Stomach (tissue), 9 donors: ENCODE results near the gene HSPA12A. TPM values are rescaled to one million over a fixed set of nuclear protein-coding genes. Genes with fewer than 3 reads are reported as not detected.

ENCODE experiments used
- DNase-seq, 2 donors: peaks; one replicate each; pipeline versions ENCODE4 v3.0.0 to v3.0.0-alpha.2; 2013 to 2019
- H3K27ac ChIP-seq, 5 donors: fragments of 200-600 bp in 4 of 5; sonication (generic) in 4 of 5; one replicate each; pipeline ENCODE4 v1.5.1; 2013 to 2019; ENCODE audit warnings: mild to moderate bottlenecking in 1 of 5, moderate library complexity in 1 of 5
- H3K27me3 ChIP-seq, 3 donors: fragments of 200-600 bp; sonication (generic); one replicate each; pipeline ENCODE4 v1.5.1; 2017 to 2019; ENCODE audit warnings: mixed run types in 1 of 3
- H3K36me3 ChIP-seq, 4 donors: fragments of 200-600 bp; sonication (generic); 1 replicate in 3 of 4; 2 replicates in 1 of 4; pipeline ENCODE4 v1.5.1; 2016 to 2019
- H3K4me1 ChIP-seq, 4 donors: fragments of 200-600 bp; sonication (generic); one replicate each; pipeline ENCODE4 v1.5.1; 2016 to 2019
- H3K4me3 ChIP-seq, 4 donors: fragments of 200-600 bp; sonication (generic) in 3 of 4; one replicate each; pipeline ENCODE4 v1.5.1; 2016 to 2019; ENCODE audit warnings: mild to moderate bottlenecking in 1 of 4
- H3K9me3 ChIP-seq, 4 donors: fragments of 200-600 bp; sonication (generic); one replicate each; pipeline ENCODE4 v1.5.1; 2016 to 2019
- EP300 ChIP-seq: sonication (generic); formaldehyde crosslinking; IDR thresholded peaks from one replicate; pipeline ENCODE4 v1.6.1; 2017; ENCODE audit warnings: antibody characterized with exemption
- POLR2A ChIP-seq, 4 donors: fragments of 450-650 bp; IDR thresholded peaks; one replicate each; pipeline ENCODE4 v1.6.1; 2016; ENCODE audit warnings: antibody characterized with exemption in 4 of 4, control low read depth in 2 of 4, mild to moderate bottlenecking in 1 of 4, moderate library complexity in 1 of 4
- POLR2AphosphoS5 ChIP-seq, 3 donors: sonication (generic); formaldehyde crosslinking; IDR thresholded peaks; one replicate each; pipeline ENCODE4 v1.6.1; 2016; ENCODE audit warnings: antibody characterized with exemption in 3 of 3
- WGBS, 5 donors: extraction: QIAGEN DNeasy Blood & Tissue Kit in 3 of 5; methylation state at CpG; one replicate each; pipeline versions ENCODE4 v1.1.5 to v1.1.7; 2013 to 2018; 5-methylcytosine and 5-hydroxymethylcytosine counted together
- intact Hi-C: fragments of 100-400 bp; cut with DNase I; formaldehyde crosslinking; loops from one replicate; pipeline ENCODE4 v1.15.1; 2023; ENCODE audit warnings: low total_unique reads
- polyA plus RNA-seq, 3 donors: library from polyadenylated mRNA; stranded (reverse); fragments of 200-250 nt; gene quantifications; one replicate each; pipeline ENCODE4 v1.2.3, GENCODE V29; 2013
- total RNA-seq, 5 donors: library from RNA; depleted of rRNA; stranded (reverse); fragments of >200 nt; gene quantifications; one replicate each; pipeline versions ENCODE4 v1.1.0 to v1.2.3, GENCODE V29; 2014 to 2016
- TF ChIP-seq, protein P1 (sequence below), 7 experiments: fragments of 450-650 bp in 4 of 7; fragments of 200-600 bp in 3 of 7; sonication (generic) in 3 of 7; IDR thresholded peaks; one replicate each; pipeline ENCODE4 v1.5.1; 2016 to 2019; ENCODE audit warnings: antibody characterized with exemption in 7 of 7, control low read depth in 2 of 7, mild to moderate bottlenecking in 1 of 7
- donor health status: healthy with polysubstance abuse.
- donor health status: Bipolar disorder and iron deficiency.
- donor health status: healthy.

HSPA12A gene
- total and polyA plus RNA-seq, 8 donors = 2.0 to 25.5 (median 4.1) TPM

GRCh38 chr10:116674901-116675423, 67.4 kb downstream of the HSPA12A start:
- TF ChIP-seq, protein P1, sequence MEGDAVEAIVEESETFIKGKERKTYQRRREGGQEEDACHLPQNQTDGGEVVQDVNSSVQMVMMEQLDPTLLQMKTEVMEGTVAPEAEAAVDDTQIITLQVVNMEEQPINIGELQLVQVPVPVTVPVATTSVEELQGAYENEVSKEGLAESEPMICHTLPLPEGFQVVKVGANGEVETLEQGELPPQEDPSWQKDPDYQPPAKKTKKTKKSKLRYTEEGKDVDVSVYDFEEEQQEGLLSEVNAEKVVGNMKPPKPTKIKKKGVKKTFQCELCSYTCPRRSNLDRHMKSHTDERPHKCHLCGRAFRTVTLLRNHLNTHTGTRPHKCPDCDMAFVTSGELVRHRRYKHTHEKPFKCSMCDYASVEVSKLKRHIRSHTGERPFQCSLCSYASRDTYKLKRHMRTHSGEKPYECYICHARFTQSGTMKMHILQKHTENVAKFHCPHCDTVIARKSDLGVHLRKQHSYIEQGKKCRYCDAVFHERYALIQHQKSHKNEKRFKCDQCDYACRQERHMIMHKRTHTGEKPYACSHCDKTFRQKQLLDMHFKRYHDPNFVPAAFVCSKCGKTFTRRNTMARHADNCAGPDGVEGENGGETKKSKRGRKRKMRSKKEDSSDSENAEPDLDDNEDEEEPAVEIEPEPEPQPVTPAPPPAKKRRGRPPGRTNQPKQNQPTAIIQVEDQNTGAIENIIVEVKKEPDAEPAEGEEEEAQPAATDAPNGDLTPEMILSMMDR (IDR thresholded peaks at IDR 0.05) = no peak
- TF ChIP-seq POLR2AphosphoS5 (IDR thresholded peaks at IDR 0.05) (no peak), EP300 (no peak), POLR2A (IDR thresholded peaks at IDR 0.05) (no peak)
- no peak for DNase-seq
- intact Hi-C loops = no loop called here
- H3K4me1 ChIP-seq = peaks cover 0 to 5% (median 4%) of the 10 kb centered on the region in 4 donors
- H3K9me3 ChIP-seq = no peaks in the 10 kb centered on the region
- H3K27ac ChIP-seq = no peak overlapping the region
- 87 to 93% (median 89%) methylated on average over 20 to 32 of the region's 32 CpGs for WGBS, 5 donors
- peaks cover 0 to 31% (median 9%) of the 10 kb centered on the region in 4 donors for H3K36me3 ChIP-seq
- H3K27me3 ChIP-seq = peaks cover 0 to 11% (median 9%) of the 10 kb centered on the region in 3 donors
- no peak overlapping the region for H3K4me3 ChIP-seq

- H3K27ac ChIP-seq = no peak overlapping the region
- WGBS, 5 donors = 84 to 88% (median 86%) methylated on average over 2 of the region's 2 CpGs
- TF ChIP-seq EP300 (no peak), POLR2AphosphoS5 (IDR thresholded peaks at IDR 0.05) (no peak), POLR2A (IDR thresholded peaks at IDR 0.05) (no peak)
- TF ChIP-seq, protein P1 (IDR thresholded peaks at IDR 0.05) = no peak
- no peak overlapping the region for H3K4me3 ChIP-seq
- H3K27me3 ChIP-seq = peaks cover 0 to 20% (median 15%) of the 10 kb centered on the region in 3 donors
- intact Hi-C loops = no loop called here
- H3K36me3 ChIP-seq = peaks cover 0 to 31% (median 9%) of the 10 kb centered on the region in 4 donors
- H3K9me3 ChIP-seq = no peaks in the 10 kb centered on the region
- no peak for DNase-seq
- peaks cover 0 to 9% (median 7%) of the 10 kb centered on the region in 4 donors for H3K4me1 ChIP-seq
Measured at GRCh38 chr10:116673866-116674265, 68.5 kb downstream of the HSPA12A start.

DNA sequence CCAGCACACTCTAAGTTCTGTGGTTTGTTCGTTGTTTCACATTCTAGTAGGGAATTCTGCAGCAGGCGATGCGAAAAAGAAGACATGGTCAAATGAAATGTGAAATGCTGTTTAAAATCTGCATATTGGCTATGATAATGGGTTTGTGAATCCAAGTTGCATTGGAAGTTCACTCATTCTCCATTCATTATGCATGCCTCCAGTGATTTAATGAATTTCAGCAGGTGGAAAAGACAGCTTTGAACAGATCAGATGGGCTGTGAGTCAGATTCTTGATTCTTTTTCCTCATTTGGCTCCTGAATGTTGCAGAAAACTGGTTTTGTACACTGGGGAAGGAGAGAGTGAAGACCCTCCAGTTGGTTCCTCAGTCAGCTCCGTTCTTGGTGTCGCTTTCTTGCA, 69.5 kb downstream of the HSPA12A start:
- intact Hi-C loops = no loop called here
- TF ChIP-seq EP300 (no peak), POLR2AphosphoS5 (IDR thresholded peaks at IDR 0.05) (no peak), POLR2A (IDR thresholded peaks at IDR 0.05) (no peak)
- TF ChIP-seq, protein P1 (IDR thresholded peaks at IDR 0.05) = no peak
- Histone ChIP-seq H3K27me3 (peaks cover 0 to 22% (median 15%) of the 10 kb centered on the region in 3 donors), H3K27ac (no peak overlapping the region), H3K36me3 (peaks cover 0 to 31% (median 9%) of the 10 kb centered on the region in 4 donors), H3K4me3 (no peak overlapping the region), H3K9me3 (no peaks in the 10 kb centered on the region), H3K4me1 (peaks cover 0 to 9% (median 7%) of the 10 kb centered on the region in 4 donors)
- WGBS, 5 donors = 87 to 95% (median 94%) methylated on average over 5 of the region's 5 CpGs
- no peak for DNase-seq

- no peak for DNase-seq
- Histone ChIP-seq H3K4me1 (peaks cover 0 to 9% (median 7%) of the 10 kb centered on the region in 4 donors), H3K27ac (no peak overlapping the region), H3K4me3 (no peak overlapping the region), H3K9me3 (no peaks in the 10 kb centered on the region), H3K36me3 (peaks cover 0 to 21% (median 9%) of the 10 kb centered on the region in 4 donors), H3K27me3 (peaks cover 0 to 22% (median 15%) of the 10 kb centered on the region in 3 donors)
- intact Hi-C loops = no loop called here
- TF ChIP-seq POLR2AphosphoS5 (IDR thresholded peaks at IDR 0.05) (no peak), EP300 (no peak)
- TF ChIP-seq, protein P1 (IDR thresholded peaks at IDR 0.05) = no peak
- WGBS, 5 donors = 34 to 49% (median 42%) methylated on average over 5 of the region's 5 CpGs
Measured at GRCh38 chr10:116671274-116671926, 71.0 kb downstream of the HSPA12A start.
